WI38 (cell line): Measurements from ENCODE around the gene DUSP19.

Source experiments
- H3K4me3 ChIP-seq: 2 replicates; pipeline ENCODE4 v1.5.1; 2011; ENCODE audit warnings: low read depth, mild to moderate bottlenecking, control low read depth, low read length
- TF ChIP-seq, protein P1 (sequence below): IDR thresholded peaks from 2 replicates; pipeline ENCODE4 v1.5.1; 2012; ENCODE audit warnings: low read depth, mild to moderate bottlenecking, control low read depth, low read length

The DUSP19 gene

GRCh38 chr2:183091318-183091953 lies 12.9 kb downstream of the DUSP19 start:
- no peak overlapping the region for H3K4me3 ChIP-seq
- TF ChIP-seq, protein P1, sequence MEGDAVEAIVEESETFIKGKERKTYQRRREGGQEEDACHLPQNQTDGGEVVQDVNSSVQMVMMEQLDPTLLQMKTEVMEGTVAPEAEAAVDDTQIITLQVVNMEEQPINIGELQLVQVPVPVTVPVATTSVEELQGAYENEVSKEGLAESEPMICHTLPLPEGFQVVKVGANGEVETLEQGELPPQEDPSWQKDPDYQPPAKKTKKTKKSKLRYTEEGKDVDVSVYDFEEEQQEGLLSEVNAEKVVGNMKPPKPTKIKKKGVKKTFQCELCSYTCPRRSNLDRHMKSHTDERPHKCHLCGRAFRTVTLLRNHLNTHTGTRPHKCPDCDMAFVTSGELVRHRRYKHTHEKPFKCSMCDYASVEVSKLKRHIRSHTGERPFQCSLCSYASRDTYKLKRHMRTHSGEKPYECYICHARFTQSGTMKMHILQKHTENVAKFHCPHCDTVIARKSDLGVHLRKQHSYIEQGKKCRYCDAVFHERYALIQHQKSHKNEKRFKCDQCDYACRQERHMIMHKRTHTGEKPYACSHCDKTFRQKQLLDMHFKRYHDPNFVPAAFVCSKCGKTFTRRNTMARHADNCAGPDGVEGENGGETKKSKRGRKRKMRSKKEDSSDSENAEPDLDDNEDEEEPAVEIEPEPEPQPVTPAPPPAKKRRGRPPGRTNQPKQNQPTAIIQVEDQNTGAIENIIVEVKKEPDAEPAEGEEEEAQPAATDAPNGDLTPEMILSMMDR, result no peak

DNA sequence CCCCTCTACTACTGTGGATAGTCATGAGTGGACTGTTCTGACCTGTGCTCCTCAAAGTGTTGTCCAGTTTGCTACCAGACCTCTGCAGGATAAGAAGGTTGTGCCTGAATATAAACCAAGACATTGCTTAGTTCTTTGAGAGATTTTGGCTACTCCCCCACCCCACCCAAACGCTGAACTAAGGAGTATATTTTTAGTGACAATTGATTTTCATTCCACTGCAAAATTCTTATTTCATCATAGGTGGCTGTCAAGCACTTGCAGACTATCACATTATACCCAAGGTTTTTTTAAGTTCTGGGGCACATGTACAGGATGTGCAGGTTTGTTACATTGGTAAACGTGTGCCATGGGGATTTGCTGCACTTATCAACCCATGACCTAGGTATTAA lies 13.4 kb downstream of the DUSP19 start:
- TF ChIP-seq, protein P1, result no peak
- no peak overlapping the region for H3K4me3 ChIP-seq

- no peak overlapping the region for H3K4me3 ChIP-seq
- TF ChIP-seq, protein P1, result no peak
Observed at GRCh38 chr2:183093857-183094657, 15.5 kb downstream of the DUSP19 start.

DNA sequence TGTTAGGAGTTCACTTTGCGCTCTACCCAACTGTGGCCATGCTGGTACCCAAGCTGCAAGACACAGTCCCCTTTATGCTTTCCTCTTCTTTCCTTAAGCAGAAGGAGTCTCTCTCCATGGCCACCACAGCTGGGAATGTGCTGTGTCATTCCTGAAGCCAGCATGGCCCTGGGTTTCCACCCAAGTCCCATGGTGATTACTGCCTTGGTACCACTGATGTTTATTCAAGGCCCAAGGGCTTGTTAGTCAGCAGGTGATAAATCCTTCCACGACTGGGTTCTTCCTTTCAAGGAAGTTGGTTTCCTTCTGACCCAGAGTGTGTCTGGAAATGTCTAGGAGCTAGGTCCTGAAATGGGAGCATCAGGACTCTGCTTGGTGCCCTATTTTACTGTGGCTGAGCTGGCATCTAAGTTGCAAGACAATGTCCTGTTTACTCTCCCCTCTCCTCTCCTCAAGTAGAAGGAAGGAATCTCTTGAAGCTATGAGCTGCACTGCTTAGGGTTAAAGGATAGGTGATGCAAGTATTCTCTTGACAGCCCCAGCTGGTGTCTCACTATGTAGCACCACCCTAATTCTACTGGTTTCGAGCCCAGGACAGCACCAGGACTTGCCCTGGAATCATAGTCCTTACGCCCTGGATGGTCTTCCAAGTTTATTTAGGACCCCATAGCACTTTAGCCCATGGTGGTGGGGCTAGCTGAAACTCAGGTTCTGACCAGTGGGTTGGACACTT lies 27.0 kb downstream of the DUSP19 start:
- TF ChIP-seq, protein P1, result no peak

GRCh38 chr2:183112577-183112976 lies 34.0 kb downstream of the DUSP19 start:
- TF ChIP-seq, protein P1, result no peak

More for the DNA sequence above, 27.0 kb downstream of the DUSP19 start:
- H3K4me3 ChIP-seq, result no peak overlapping the region

DNA sequence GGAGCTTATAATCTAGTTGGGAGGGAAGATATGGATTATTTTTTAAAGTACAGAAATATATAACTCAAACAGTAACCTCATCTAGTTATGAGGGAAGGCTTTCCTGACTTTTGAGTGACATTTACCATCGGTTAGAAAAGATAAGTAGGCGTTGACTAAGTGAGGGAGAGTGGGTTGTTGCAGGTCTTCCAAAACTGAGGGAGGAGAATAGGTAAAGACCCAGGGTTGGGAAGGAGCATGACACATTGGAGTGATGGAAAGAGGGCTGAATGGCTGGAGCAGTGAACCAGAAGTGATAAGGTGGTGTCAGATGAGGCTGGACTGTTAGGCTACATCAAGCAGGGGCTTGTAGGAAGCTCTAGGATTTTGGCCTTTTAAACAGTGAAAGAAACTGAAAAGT lies 35.1 kb downstream of the DUSP19 start:
- H3K4me3 ChIP-seq, result no peak overlapping the region

More at GRCh38 chr2:183112577-183112976, 34.0 kb downstream of the DUSP19 start:
- H3K4me3 ChIP-seq, result no peak overlapping the region

More for the DNA sequence above, 35.1 kb downstream of the DUSP19 start:
- TF ChIP-seq, protein P1, result no peak
